ENCODE data around the gene RBM26. TPM values are rescaled to one million over a fixed set of nuclear protein-coding genes. Genes with fewer than 3 reads are reported as not detected.

The RBM26 gene
- total RNA-seq, 4 donors from 2014 or later, result 19.8 to 29.9 (median 21.3) TPM

DNA sequence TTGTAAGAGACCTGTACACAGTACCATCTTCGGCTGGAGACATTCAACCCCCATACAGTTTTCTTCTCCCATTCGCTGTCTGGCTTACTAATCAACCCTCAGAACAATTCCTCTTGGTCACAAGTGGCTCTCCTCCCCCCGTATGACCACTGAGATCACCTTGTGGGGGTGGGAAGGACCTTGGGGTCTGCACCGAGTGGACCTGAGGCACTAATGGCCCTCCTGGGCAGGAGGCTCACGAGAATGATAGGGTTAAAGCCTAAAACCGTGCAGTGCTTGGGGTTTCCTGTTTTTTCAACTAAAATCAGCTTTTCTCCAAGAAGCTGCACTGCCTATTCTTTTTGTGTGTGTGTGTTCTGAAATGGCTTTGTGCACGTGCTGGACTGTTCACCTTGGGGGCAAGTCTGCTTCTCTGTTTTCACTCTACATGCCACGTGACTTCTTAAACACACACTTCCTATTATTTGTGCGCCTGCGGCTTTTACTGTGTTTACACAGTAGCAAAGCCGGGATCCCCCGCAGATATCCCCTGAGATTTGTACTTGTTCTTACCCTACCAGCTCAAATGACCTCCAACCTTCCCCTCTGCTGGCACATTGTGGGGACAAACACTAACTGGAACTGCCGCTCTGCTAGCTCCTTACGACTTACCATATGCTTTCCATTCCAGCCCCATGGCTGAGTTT, 12.3 kb downstream of the RBM26 start:
- H3K9me3 ChIP-seq, result peaks cover 0 to 10% (median 2%) of the 10 kb centered on the region in 4 donors
- peaks cover 9 to 33% (median 22%) of the 10 kb centered on the region in 4 donors for H3K4me1 ChIP-seq
- no peak for DNase-seq (ENCODE audit: extremely low spot score)
- H3K36me3 ChIP-seq, result peaks cover 0 to 16% (median 4%) of the 10 kb centered on the region in 4 donors
- peak overlapping the region in 1 of 4 donors; percentile 17 for H3K4me3 ChIP-seq
- 67% methylated on average over 14 of the region's 14 CpGs for WGBS
- intact Hi-C loops (cut with DNase I), result no loop called here
- TF ChIP-seq CTCF (IDR thresholded peaks at IDR 0.05) (no peak), EP300 (IDR thresholded peaks at IDR 0.05) (no peak), POLR2AphosphoS5 (IDR thresholded peaks at IDR 0.05) (no peak), POLR2A (IDR thresholded peaks at IDR 0.05; ENCODE audit: low read depth) (no peak)
- H3K27me3 ChIP-seq, result no peaks in the 10 kb centered on the region
- no peak overlapping the region for H3K27ac ChIP-seq (replicated peaks in 1 of 4)

GRCh38 chr13:79392882-79393563, 13.0 kb downstream of the RBM26 start:
- intact Hi-C loops (cut with DNase I), result no loop called here
- Histone ChIP-seq H3K36me3 (peaks cover 0 to 16% (median 4%) of the 10 kb centered on the region in 4 donors), H3K27me3 (no peaks in the 10 kb centered on the region), H3K27ac (replicated peaks in 1 of 4) (no peak overlapping the region), H3K4me1 (peaks cover 9 to 26% (median 20%) of the 10 kb centered on the region in 4 donors), H3K4me3 (no peak overlapping the region), H3K9me3 (peaks cover 0 to 10% (median 2%) of the 10 kb centered on the region in 4 donors)
- 85% methylated on average over 6 of the region's 6 CpGs for WGBS
- no peak for DNase-seq (ENCODE audit: extremely low spot score)
- TF ChIP-seq POLR2A (IDR thresholded peaks at IDR 0.05; ENCODE audit: low read depth) (no peak), CTCF (IDR thresholded peaks at IDR 0.05) (no peak), EP300 (IDR thresholded peaks at IDR 0.05) (no peak), POLR2AphosphoS5 (IDR thresholded peaks at IDR 0.05) (no peak)

DNA sequence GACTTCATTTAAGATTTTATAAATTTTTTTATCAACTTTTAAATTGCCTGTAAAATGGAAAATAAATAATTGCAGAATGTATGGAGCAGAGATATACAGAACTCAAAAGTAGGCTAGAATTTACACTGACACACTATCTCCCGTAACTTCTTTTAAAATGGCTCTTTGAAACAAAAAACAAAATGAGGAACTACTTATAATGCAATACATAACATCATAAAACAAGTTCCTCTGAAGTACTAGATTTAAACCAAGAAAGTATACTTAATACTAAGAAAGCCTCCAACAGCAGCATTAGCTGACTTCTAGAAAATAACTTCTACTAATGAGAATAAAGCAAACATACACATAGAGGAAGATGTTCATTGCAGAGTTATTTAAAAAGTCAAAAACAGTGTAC, 17.0 kb downstream of the RBM26 start:
- 85% methylated on average over 1 of the region's 1 CpG for WGBS
- TF ChIP-seq POLR2AphosphoS5 (IDR thresholded peaks at IDR 0.05), result no peak
- no peak for TF ChIP-seq CTCF (IDR thresholded peaks at IDR 0.05)
- no peak for TF ChIP-seq EP300 (IDR thresholded peaks at IDR 0.05)
- no peak for TF ChIP-seq POLR2A (IDR thresholded peaks at IDR 0.05; ENCODE audit: low read depth)
- intact Hi-C loops (cut with DNase I), result no loop called here

DNA sequence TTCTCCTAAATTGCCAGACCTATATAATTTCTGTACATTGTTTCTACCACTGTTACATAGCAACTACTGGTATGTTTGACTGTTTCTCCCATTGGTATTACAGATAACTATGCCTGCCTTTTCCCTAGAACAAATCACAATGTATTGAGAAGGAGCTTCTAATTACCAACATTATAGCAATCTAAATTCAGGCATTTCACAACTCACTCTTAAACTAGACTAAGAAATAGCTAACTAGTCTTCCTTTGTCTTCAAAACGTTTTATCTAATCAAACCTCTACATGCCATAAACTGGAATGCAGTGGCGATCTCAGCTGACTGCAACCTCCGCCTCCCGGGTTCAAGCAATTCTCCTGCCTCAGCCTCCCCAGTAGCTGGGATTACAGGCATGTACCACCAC, 18.2 kb downstream of the RBM26 start:
- TF ChIP-seq EP300 (IDR thresholded peaks at IDR 0.05) (no peak), POLR2A (IDR thresholded peaks at IDR 0.05; ENCODE audit: low read depth) (no peak), CTCF (IDR thresholded peaks at IDR 0.05) (no peak), POLR2AphosphoS5 (IDR thresholded peaks at IDR 0.05) (no peak)
- H3K4me3 ChIP-seq, result no peak overlapping the region
- 92% methylated on average over 4 of the region's 4 CpGs for WGBS
- DNase-seq (ENCODE audit: extremely low spot score), result no peak
- peaks cover 16 to 25% (median 17%) of the 10 kb centered on the region in 4 donors for H3K4me1 ChIP-seq
- intact Hi-C loops (cut with DNase I), result no loop called here
- no peak overlapping the region for H3K27ac ChIP-seq (replicated peaks in 1 of 4)
- H3K9me3 ChIP-seq, result no peaks in the 10 kb centered on the region
- no peaks in the 10 kb centered on the region for H3K27me3 ChIP-seq
- no peaks in the 10 kb centered on the region for H3K36me3 ChIP-seq

More for the DNA sequence above, 17.0 kb downstream of the RBM26 start:
- Histone ChIP-seq H3K27me3 (no peaks in the 10 kb centered on the region), H3K36me3 (peaks cover 0 to 2% (median 0%) of the 10 kb centered on the region in 4 donors), H3K4me1 (peaks cover 21 to 37% (median 28%) of the 10 kb centered on the region in 4 donors), H3K4me3 (no peak overlapping the region), H3K27ac (replicated peaks in 1 of 4) (no peak overlapping the region), H3K9me3 (no peaks in the 10 kb centered on the region)
- no peak for DNase-seq (ENCODE audit: extremely low spot score)
